Right lobe of liver (tissue), 4 donors: ENCODE measurements around the gene KAT6B.

Source experiments
- CTCF ChIP-seq, 4 donors: fragments of 200-600 bp in 3 of 4; fragments of 450-650 bp in 1 of 4; IDR thresholded peaks; one replicate each; pipeline versions ENCODE4 v1.5.1 to v1.8.0; 2016 to 2022; ENCODE audit warnings: antibody characterized with exemption in 4 of 4, mild to moderate bottlenecking in 2 of 4
- POLR2A ChIP-seq: fragments of 450-650 bp; IDR thresholded peaks from one replicate; pipeline ENCODE4 v1.6.1; 2017; ENCODE audit warnings: antibody characterized with exemption, mild to moderate bottlenecking
- donor health status: DM: no; HTN: no; CAD: no.
- donor health status: DM: no; HTN: no; CAD: no.
- donor health status: DM: no; HTN: yes; CAD: no.

- TF ChIP-seq CTCF (IDR thresholded peaks at IDR 0.05) (no peak), POLR2A (no peak)
Observed at GRCh38 chr10:75032813-75033212, 206.4 kb downstream of the KAT6B start.
